ENCODE measurements around the gene C11orf97. TPM values are rescaled to one million over a fixed set of nuclear protein-coding genes. Genes with fewer than 3 reads are reported as not detected.

C11orf97 gene
- total and polyA plus RNA-seq, 9 of the 15 experiments (the other 6 are each of a cell fraction or from before 2014, with no cell fraction given): not detected

GRCh38 chr11:94493281-94494125 is 18.8 kb upstream of the C11orf97 start, which contains the start of the genes ANKRD49 and MRE11 (continued):
- TF ChIP-seq SMAD2 (IDR thresholded peaks at IDR 0.05; ENCODE audit: low read depth, low read length) (no peak), ZKSCAN1 (IDR thresholded peaks at IDR 0.05; ENCODE audit: low read depth, low read length) (no peak), JUND (IDR thresholded peaks at IDR 0.05; ENCODE audit: borderline replicate concordance, low read depth, low read length) (peak; percentile 36; the same call in 1 of the 2 replicates), JUND (tag; IDR thresholded peaks at IDR 0.05; ENCODE audit: borderline replicate concordance, low read depth, low read length) (no peak; the same call in 2 of the 3 replicates), BRCA1 (IDR thresholded peaks at IDR 0.05) (no peak), BRCA1 (CRISPR knock-in tag; IDR thresholded peaks at IDR 0.05) (no peak), E4F1 (CRISPR knock-in tag; IDR thresholded peaks at IDR 0.05; ENCODE audit: borderline replicate concordance) (no peak), TAF7 (tag; IDR thresholded peaks at IDR 0.05) (peak; percentile 62), TSC22D4 (tag; IDR thresholded peaks at IDR 0.05) (no peak), HNRNPUL1 (IDR thresholded peaks at IDR 0.05; ENCODE audit: low read length) (no peak), TEAD1 (CRISPR knock-in tag; IDR thresholded peaks at IDR 0.05) (peak in 1 of 2 experiments; percentile 84; a peak in 2 of 4 replicates), BRD4 (IDR thresholded peaks at IDR 0.05) (no peak), E2F6 (IDR thresholded peaks at IDR 0.05; ENCODE audit: borderline replicate concordance in 1 of 2, extremely low read depth in 1 of 2, insufficient read depth in 1 of 2, insufficient read length in 1 of 2, low read depth in 1 of 2, low read length in 1 of 2, poor library complexity in 1 of 2, severe bottlenecking in 1 of 2) (peak; percentile 77 to 83), ZNF311 (CRISPR knock-in tag; IDR thresholded peaks at IDR 0.05) (no peak), ZFP36 (IDR thresholded peaks at IDR 0.05; ENCODE audit: low read depth, low read length, partially characterized antibody) (no peak), U2AF1 (optimal IDR thresholded peaks at IDR 0.05; ENCODE audit: low read depth, low read length) (no peak), ZNF511 (CRISPR knock-in tag; IDR thresholded peaks at IDR 0.05) (0 out of 2 replicates have a peak, but pooled peaks have one; percentile 59), KDM5B (IDR thresholded peaks at IDR 0.05; ENCODE audit: insufficient replicate concordance, low read depth, low read length) (peak; percentile 71), ZNF639 (CRISPR knock-in tag; conservative IDR thresholded peaks at IDR 0.05 in 1 of 2, IDR thresholded peaks at IDR 0.05 in 1 of 2) (no peak), SNAPC5 (CRISPR knock-in tag; IDR thresholded peaks at IDR 0.05) (no peak), ASH1L (IDR thresholded peaks at IDR 0.05; ENCODE audit: borderline replicate concordance, low read depth, partially characterized antibody) (peak; percentile 43), NCOR1 (IDR thresholded peaks at IDR 0.05) (no peak)
